Mesenchymal stem cell (in vitro differentiated cells and primary cell): ENCODE results near the gene CEP112.

Experiments
- DNase-seq: peaks from one replicate; pipeline ENCODE4 v3.0.0-alpha.2; 2013
- H2AFZ ChIP-seq: one replicate; pipeline ENCODE4 v1.6.1; 2013; ENCODE audit warnings: low read depth, mild to moderate bottlenecking, control low read depth, inconsistent platforms, low read length, moderate library complexity
- H2AK5ac ChIP-seq: 2 replicates; pipeline ENCODE4 v1.6.1; 2013; ENCODE audit warnings: low read length, moderate library complexity, mild to moderate bottlenecking, inconsistent platforms; ENCODE audit not compliant: severe bottlenecking
- H2BK120ac ChIP-seq: one replicate; pipeline ENCODE4 v1.6.1; 2013; ENCODE audit warnings: low read depth, mild to moderate bottlenecking, inconsistent platforms, low read length, moderate library complexity
- H2BK12ac ChIP-seq, 2 experiments: one replicate each; pipeline ENCODE4 v1.6.1; 2013; ENCODE audit warnings: inconsistent platforms in 2 of 2, low read length in 2 of 2, mild to moderate bottlenecking in 2 of 2, moderate library complexity in 2 of 2, control low read depth in 1 of 2
- H2BK15ac ChIP-seq: one replicate; pipeline ENCODE4 v1.6.1; 2013; ENCODE audit warnings: mild to moderate bottlenecking, low read depth, inconsistent platforms; ENCODE audit not compliant: poor library complexity, severe bottlenecking
- H2BK5ac ChIP-seq: 2 replicates; pipeline ENCODE4 v1.6.1; 2013; ENCODE audit warnings: low read depth, mild to moderate bottlenecking, low read length, control low read depth, inconsistent platforms; ENCODE audit not compliant: poor library complexity, severe bottlenecking
- H3K14ac ChIP-seq, 2 experiments: one replicate each; pipeline ENCODE4 v1.6.1; 2013; ENCODE audit warnings: inconsistent platforms in 2 of 2, low read length in 2 of 2, control low read depth in 1 of 2, mild to moderate bottlenecking in 1 of 2, moderate library complexity in 1 of 2
- H3K18ac ChIP-seq, 2 experiments: one replicate each; pipeline ENCODE4 v1.6.1; 2013; ENCODE audit warnings: inconsistent platforms in 2 of 2, low read length in 2 of 2, control low read depth in 1 of 2, low read depth in 1 of 2, mild to moderate bottlenecking in 1 of 2
- H3K23ac ChIP-seq, 2 experiments: one replicate each; pipeline ENCODE4 v1.6.1; 2013; ENCODE audit warnings: inconsistent platforms in 2 of 2, low read length in 2 of 2, mild to moderate bottlenecking in 2 of 2, moderate library complexity in 2 of 2, control low read depth in 1 of 2
- H3K27ac ChIP-seq: 2 replicates; pipeline ENCODE4 v1.5.1; 2013; ENCODE audit warnings: mild to moderate bottlenecking, moderate library complexity, low read length, control low read depth, inconsistent platforms; ENCODE audit not compliant: poor library complexity, severe bottlenecking
- H3K27me3 ChIP-seq, 2 experiments: 2 replicates each; pipeline versions ENCODE4 v1.6.1 to v1.7.0; 2013; ENCODE audit warnings: low read length in 2 of 2, mild to moderate bottlenecking in 2 of 2, moderate library complexity in 2 of 2, control low read depth in 1 of 2, inconsistent platforms in 1 of 2; ENCODE audit not compliant: control insufficient read depth in 1 of 2, insufficient read depth in 1 of 2
- H3K36me3 ChIP-seq, 2 experiments: 2 replicates each; pipeline versions ENCODE4 v1.6.1 to v1.7.0; 2013; ENCODE audit warnings: low read length in 2 of 2, control low read depth in 1 of 2, inconsistent platforms in 1 of 2, low read depth in 1 of 2, mild to moderate bottlenecking in 1 of 2; ENCODE audit not compliant: insufficient read depth in 2 of 2, control insufficient read depth in 1 of 2
- H3K4ac ChIP-seq, 2 experiments: one replicate each; pipeline ENCODE4 v1.6.1; 2013; ENCODE audit warnings: inconsistent platforms in 2 of 2, low read length in 2 of 2, mild to moderate bottlenecking in 2 of 2, moderate library complexity in 2 of 2, control low read depth in 1 of 2, low read depth in 1 of 2
- H3K4me1 ChIP-seq: 2 replicates; pipeline ENCODE4 v1.6.1; 2013; ENCODE audit warnings: low read depth, low read length, control low read depth; ENCODE audit not compliant: control insufficient read depth, insufficient read depth
- H3K4me2 ChIP-seq: 2 replicates; pipeline ENCODE4 v1.6.1; 2013; ENCODE audit warnings: low read length, mild to moderate bottlenecking, inconsistent platforms; ENCODE audit not compliant: poor library complexity, severe bottlenecking
- H3K4me3 ChIP-seq, 2 experiments: 2 replicates each; pipeline versions ENCODE4 v1.5.1 to v1.7.0; 2013; ENCODE audit warnings: low read length in 2 of 2, mild to moderate bottlenecking in 2 of 2, control low read depth in 1 of 2, low read depth in 1 of 2; ENCODE audit not compliant: insufficient read depth in 1 of 2
- H3K79me1 ChIP-seq: replicated peaks from 2 replicates; pipeline ENCODE4 v1.6.1; 2013; ENCODE audit warnings: mild to moderate bottlenecking, control low read depth, low read length, inconsistent platforms; ENCODE audit not compliant: poor library complexity, severe bottlenecking
- H3K9ac ChIP-seq: 2 replicates; pipeline ENCODE4 v1.7.0; 2013; ENCODE audit warnings: mild to moderate bottlenecking, low read length, moderate library complexity
- H3K9me3 ChIP-seq: 2 replicates; pipeline ENCODE4 v1.7.0; 2013; ENCODE audit warnings: mild to moderate bottlenecking, low read length; ENCODE audit not compliant: control insufficient read depth
- H4K8ac ChIP-seq: one replicate; pipeline ENCODE4 v1.6.1; 2013; ENCODE audit warnings: inconsistent platforms, mild to moderate bottlenecking, low read length, moderate library complexity
- H4K91ac ChIP-seq: one replicate; pipeline ENCODE4 v1.6.1; 2013; ENCODE audit warnings: mild to moderate bottlenecking, low read length, inconsistent platforms
- WGBS: methylation state at CpG from one replicate; pipeline ENCODE4 v1.1.7; 2013; ENCODE audit warnings: mixed read lengths; 5-methylcytosine and 5-hydroxymethylcytosine counted together

Gene CEP112

GRCh38 chr17:65750631-65751115 is 441.3 kb downstream of the CEP112 start:
- peak overlapping the region; percentile 37 for H3K9ac ChIP-seq
- H2BK15ac ChIP-seq, result no peak overlapping the region
- H2AFZ ChIP-seq, result no peak overlapping the region
- no peak overlapping the region for H3K18ac ChIP-seq
- no peak overlapping the region for H3K27ac ChIP-seq
- no peak overlapping the region for H4K8ac ChIP-seq
- no peak overlapping the region for H3K23ac ChIP-seq
- no peak overlapping the region for H4K91ac ChIP-seq
- peaks cover 1% of the 10 kb centered on the region for H3K79me1 ChIP-seq
- H2AK5ac ChIP-seq, result no peak overlapping the region
- no peak overlapping the region for H3K14ac ChIP-seq
- H2BK120ac ChIP-seq, result no peak overlapping the region
- no peak overlapping the region for H3K4ac ChIP-seq
- H3K27me3 ChIP-seq, result no peaks in the 10 kb centered on the region
- H3K4me3 ChIP-seq, result peak overlapping the region in 1 of 2 experiments; percentile 21
- H3K9me3 ChIP-seq, result no peaks in the 10 kb centered on the region
- DNase-seq, result peak; percentile 44
- peaks cover 3% of the 10 kb centered on the region for H3K4me1 ChIP-seq
- H2BK5ac ChIP-seq, result no peak overlapping the region
- no peak overlapping the region for H3K4me2 ChIP-seq
- 7% methylated on average over 2 of the region's 2 CpGs for WGBS
- no peaks in the 10 kb centered on the region for H3K36me3 ChIP-seq
- no peak overlapping the region for H2BK12ac ChIP-seq

DNA sequence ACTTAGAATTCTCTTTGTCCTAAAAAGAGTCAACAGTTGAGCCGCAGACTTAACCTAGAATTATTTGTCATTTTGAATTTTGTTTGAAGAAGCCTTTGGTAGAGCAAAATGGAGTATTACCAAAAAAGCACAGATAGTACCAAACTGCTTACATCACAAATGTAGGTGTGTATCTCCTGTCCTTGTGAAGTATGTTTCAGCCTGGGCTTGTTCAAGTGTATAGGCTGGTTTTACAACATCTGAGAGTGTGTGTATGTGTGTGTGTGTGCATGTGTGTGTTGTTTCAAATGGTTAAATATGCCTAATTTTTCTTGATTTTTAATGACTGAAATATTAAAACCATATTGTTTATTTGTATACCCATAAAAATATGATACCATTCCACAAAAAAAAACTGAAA is 441.8 kb downstream of the CEP112 start:
- Histone ChIP-seq H4K8ac (no peak overlapping the region), H3K27me3 (no peaks in the 10 kb centered on the region), H3K27ac (no peak overlapping the region), H4K91ac (no peak overlapping the region), H3K4me3 (no peak overlapping the region), H3K79me1 (peaks cover 1% of the 10 kb centered on the region), H2AFZ (no peak overlapping the region), H2BK15ac (no peak overlapping the region), H3K4me1 (peaks cover 3% of the 10 kb centered on the region), H2BK12ac (no peak overlapping the region), H3K4me2 (no peak overlapping the region), H2AK5ac (no peak overlapping the region), H2BK120ac (no peak overlapping the region), H3K23ac (no peak overlapping the region), H3K9me3 (no peaks in the 10 kb centered on the region), H3K9ac (no peak overlapping the region), H3K36me3 (no peaks in the 10 kb centered on the region), H3K4ac (no peak overlapping the region), H3K14ac (no peak overlapping the region), H3K18ac (no peak overlapping the region), H2BK5ac (no peak overlapping the region)
- no peak for DNase-seq
- WGBS, result 100% methylated on average over 1 of the region's 1 CpG

DNA sequence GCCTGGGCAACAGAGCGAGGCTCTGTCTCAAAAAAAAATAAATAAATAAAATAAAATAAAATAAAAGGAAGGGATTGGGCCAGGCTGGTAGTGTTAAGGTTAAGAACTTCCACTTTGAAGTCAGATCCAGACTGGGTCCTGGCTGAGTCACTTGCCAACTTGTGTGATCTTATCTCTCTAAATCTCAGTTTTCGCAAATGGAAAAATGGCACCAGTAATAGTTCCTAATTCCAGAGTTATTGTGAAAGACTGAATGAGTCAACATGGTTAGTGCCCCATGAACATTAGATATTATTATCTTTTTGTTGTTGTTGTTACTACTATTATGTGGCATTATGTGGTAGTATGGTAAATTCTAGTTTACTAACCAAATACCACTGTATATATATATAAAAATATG is 442.5 kb downstream of the CEP112 start:
- no peak overlapping the region for H3K27ac ChIP-seq
- H4K8ac ChIP-seq, result no peak overlapping the region
- H3K14ac ChIP-seq, result no peak overlapping the region
- no peak overlapping the region for H2AFZ ChIP-seq
- peak; percentile 20 for DNase-seq
- H3K4me1 ChIP-seq, result peaks cover 3% of the 10 kb centered on the region
- H3K4me2 ChIP-seq, result no peak overlapping the region
- peaks cover 1% of the 10 kb centered on the region for H3K79me1 ChIP-seq
- no peaks in the 10 kb centered on the region for H3K9me3 ChIP-seq
- WGBS, result 100% methylated on average over 1 of the region's 2 CpGs
- H3K4me3 ChIP-seq, result no peak overlapping the region
- no peak overlapping the region for H2AK5ac ChIP-seq
- H2BK5ac ChIP-seq, result no peak overlapping the region
- H2BK12ac ChIP-seq, result no peak overlapping the region
- H3K23ac ChIP-seq, result no peak overlapping the region
- no peak overlapping the region for H2BK15ac ChIP-seq
- no peaks in the 10 kb centered on the region for H3K27me3 ChIP-seq
- H3K36me3 ChIP-seq, result no peaks in the 10 kb centered on the region
- H4K91ac ChIP-seq, result no peak overlapping the region
- no peak overlapping the region for H2BK120ac ChIP-seq
- no peak overlapping the region for H3K18ac ChIP-seq
- H3K9ac ChIP-seq, result no peak overlapping the region
- no peak overlapping the region for H3K4ac ChIP-seq

DNA sequence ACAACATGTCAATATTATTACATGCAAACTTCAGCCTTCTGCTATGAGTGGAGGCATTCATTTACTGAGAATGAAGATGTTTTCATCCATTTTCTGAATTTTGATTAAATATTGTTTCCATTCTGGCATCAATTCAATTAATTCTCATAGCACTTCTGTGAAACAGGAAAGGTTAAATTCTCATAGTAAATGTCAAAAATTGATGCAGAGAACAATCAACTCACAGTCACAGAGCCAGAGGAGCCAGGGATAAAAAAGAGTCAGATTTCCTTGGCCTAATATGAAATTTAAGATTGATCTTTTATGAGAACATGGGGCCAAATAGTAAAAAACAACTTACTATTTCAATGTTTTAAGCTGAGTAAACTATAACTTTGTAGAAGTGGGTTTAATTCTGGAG is 446.7 kb downstream of the CEP112 start:
- no peaks in the 10 kb centered on the region for H3K79me1 ChIP-seq
- no peaks in the 10 kb centered on the region for H3K27me3 ChIP-seq
- no peaks in the 10 kb centered on the region for H3K36me3 ChIP-seq
- no peak overlapping the region for H2BK15ac ChIP-seq
- H4K91ac ChIP-seq, result no peak overlapping the region
- H2BK12ac ChIP-seq, result no peak overlapping the region
- H3K23ac ChIP-seq, result no peak overlapping the region
- no peak overlapping the region for H2AK5ac ChIP-seq
- H3K14ac ChIP-seq, result no peak overlapping the region
- no peak overlapping the region for H2AFZ ChIP-seq
- no peak overlapping the region for H3K27ac ChIP-seq
- no peak overlapping the region for H3K4me2 ChIP-seq
- no peak overlapping the region for H3K18ac ChIP-seq
- H3K9ac ChIP-seq, result no peak overlapping the region
- no peak overlapping the region for H2BK5ac ChIP-seq
- no peak for DNase-seq
- no peak overlapping the region for H4K8ac ChIP-seq
- H2BK120ac ChIP-seq, result no peak overlapping the region
- no peaks in the 10 kb centered on the region for H3K4me1 ChIP-seq
- no peak overlapping the region for H3K4me3 ChIP-seq
- no peaks in the 10 kb centered on the region for H3K9me3 ChIP-seq
- H3K4ac ChIP-seq, result no peak overlapping the region
